T-helper 1 cell treated with Interleukin-12 subunit alpha and Interleukin-12 subunit beta and Interleukin-4 antibody, amounts not matched to agents 30 μg/mL and 1 μg/mL, for 36 hours (primary cell): Measurements from ENCODE around the gene KIF5A.
"Not testable (repeated sequence)": the region's sequence is repeated elsewhere in the genome, so short reads cannot be mapped to it uniquely, and the experiment has no call there.

ENCODE experiments used
- H3K27ac Mint-ChIP-seq: one replicate; pipeline ENCODE4 v1.8.0; 2021; ENCODE audit warnings: mild to moderate bottlenecking, mixed read lengths
- H3K27me3 Mint-ChIP-seq: one replicate; pipeline ENCODE4 v1.8.0; 2021; ENCODE audit warnings: low read depth, mixed read lengths
- H3K36me3 Mint-ChIP-seq: one replicate; pipeline ENCODE4 v1.8.0; 2021; ENCODE audit warnings: low read depth, mixed read lengths
- H3K4me1 Mint-ChIP-seq: one replicate; pipeline ENCODE4 v1.8.0; 2021; ENCODE audit warnings: low read depth, mixed read lengths
- H3K4me3 Mint-ChIP-seq: one replicate; pipeline ENCODE4 v1.8.0; 2021; ENCODE audit warnings: mild to moderate bottlenecking, moderate library complexity, mixed read lengths
- H3K9me3 Mint-ChIP-seq: one replicate; pipeline ENCODE4 v1.8.0; 2021; ENCODE audit warnings: mixed read lengths

KIF5A gene

GRCh38 chr12:57586832-57587429 is 37.1 kb downstream of the KIF5A start:
- Mint-ChIP-seq H3K4me3 (no peak overlapping the region), H3K36me3 (no peaks in the 10 kb centered on the region), H3K9me3 (no peaks in the 10 kb centered on the region), H3K4me1 (peaks cover 15% of the 10 kb centered on the region), H3K27me3 (peaks cover 5% of the 10 kb centered on the region), H3K27ac (no peak overlapping the region)

GRCh38 chr12:57588951-57589610 is 39.2 kb downstream of the KIF5A start:
- H3K36me3 Mint-ChIP-seq, H3K27ac Mint-ChIP-seq, H3K27me3 Mint-ChIP-seq, H3K4me3 Mint-ChIP-seq, H3K9me3 Mint-ChIP-seq: not testable (repeated sequence)
- H3K4me1 Mint-ChIP-seq, result peaks cover 22% of the 10 kb centered on the region

GRCh38 chr12:57590479-57590863 is 40.6 kb downstream of the KIF5A start:
- no peaks in the 10 kb centered on the region for H3K9me3 Mint-ChIP-seq
- peak overlapping the region; percentile 85 for H3K4me3 Mint-ChIP-seq
- no peaks in the 10 kb centered on the region for H3K36me3 Mint-ChIP-seq
- H3K4me1 Mint-ChIP-seq, result peaks cover 22% of the 10 kb centered on the region
- H3K27ac Mint-ChIP-seq, result peak overlapping the region; percentile 69
- no peaks in the 10 kb centered on the region for H3K27me3 Mint-ChIP-seq

GRCh38 chr12:57590864-57591781 is 41.3 kb downstream of the KIF5A start, which contains the start of gene PIP4K2C:
TSS of gene PIP4K2C (plus strand) at chr12:57591192. CDS start at chr12:57591290, 98 bp downstream.
- H3K9me3 Mint-ChIP-seq, result no peaks in the 10 kb centered on the region
- peaks cover 22% of the 10 kb centered on the region for H3K4me1 Mint-ChIP-seq
- peak within 1 kb of the TSS; percentile 85 for H3K4me3 Mint-ChIP-seq
- H3K27me3 Mint-ChIP-seq, result no peaks in the 10 kb centered on the region
- peak within 1 kb of the TSS; percentile 70 for H3K27ac Mint-ChIP-seq
- peaks cover 5% of the 10 kb centered on the region for H3K36me3 Mint-ChIP-seq

- peaks cover 22% of the 10 kb centered on the region for H3K4me1 Mint-ChIP-seq
- peak overlapping the region; percentile 85 for H3K4me3 Mint-ChIP-seq
- H3K27me3 Mint-ChIP-seq, result no peaks in the 10 kb centered on the region
- H3K9me3 Mint-ChIP-seq, result no peaks in the 10 kb centered on the region
- peaks cover 8% of the 10 kb centered on the region for H3K36me3 Mint-ChIP-seq
- H3K27ac Mint-ChIP-seq, result peak overlapping the region; percentile 70
Observed at GRCh38 chr12:57591782-57592325, 42.0 kb downstream of the KIF5A start.

- H3K27me3 Mint-ChIP-seq, result no peaks in the 10 kb centered on the region
- H3K9me3 Mint-ChIP-seq, result no peaks in the 10 kb centered on the region
- peaks cover 14% of the 10 kb centered on the region for H3K36me3 Mint-ChIP-seq
- H3K27ac Mint-ChIP-seq, result no peak overlapping the region
- peaks cover 22% of the 10 kb centered on the region for H3K4me1 Mint-ChIP-seq
- peak overlapping the region; percentile 85 for H3K4me3 Mint-ChIP-seq
Observed at GRCh38 chr12:57592551-57593165, 42.8 kb downstream of the KIF5A start.

- H3K36me3 Mint-ChIP-seq, result peaks cover 16% of the 10 kb centered on the region
- H3K9me3 Mint-ChIP-seq, result no peaks in the 10 kb centered on the region
- H3K27ac Mint-ChIP-seq, result no peak overlapping the region
- no peaks in the 10 kb centered on the region for H3K27me3 Mint-ChIP-seq
- peaks cover 22% of the 10 kb centered on the region for H3K4me1 Mint-ChIP-seq
- no peak overlapping the region for H3K4me3 Mint-ChIP-seq
Observed at GRCh38 chr12:57593187-57593586, 43.3 kb downstream of the KIF5A start.

GRCh38 chr12:57600395-57600794 is 50.6 kb downstream of the KIF5A start:
- H3K4me3 Mint-ChIP-seq, result no peak overlapping the region
- H3K27ac Mint-ChIP-seq, result no peak overlapping the region
- H3K4me1 Mint-ChIP-seq, result peaks cover 9% of the 10 kb centered on the region
- H3K27me3 Mint-ChIP-seq, result no peaks in the 10 kb centered on the region
- peaks cover 52% of the 10 kb centered on the region for H3K36me3 Mint-ChIP-seq
- H3K9me3 Mint-ChIP-seq, result no peaks in the 10 kb centered on the region

GRCh38 chr12:57602544-57602943 is 52.7 kb downstream of the KIF5A start:
- Mint-ChIP-seq H3K36me3 (peaks cover 42% of the 10 kb centered on the region), H3K27ac (no peak overlapping the region)

GRCh38 chr12:57603324-57603723 is 53.5 kb downstream of the KIF5A start:
- H3K9me3 Mint-ChIP-seq, result no peaks in the 10 kb centered on the region
- no peak overlapping the region for H3K27ac Mint-ChIP-seq
- peaks cover 4% of the 10 kb centered on the region for H3K27me3 Mint-ChIP-seq
- H3K36me3 Mint-ChIP-seq, result peaks cover 40% of the 10 kb centered on the region
- H3K4me3 Mint-ChIP-seq, result peak overlapping the region; percentile 84
- peaks cover 14% of the 10 kb centered on the region for H3K4me1 Mint-ChIP-seq

More at GRCh38 chr12:57602544-57602943, 52.7 kb downstream of the KIF5A start:
- peaks cover 14% of the 10 kb centered on the region for H3K4me1 Mint-ChIP-seq
- H3K9me3 Mint-ChIP-seq, result no peaks in the 10 kb centered on the region
- H3K4me3 Mint-ChIP-seq, result no peak overlapping the region
- H3K27me3 Mint-ChIP-seq, result peaks cover 4% of the 10 kb centered on the region

- H3K9me3 Mint-ChIP-seq, result no peaks in the 10 kb centered on the region
- peak overlapping the region; percentile 89 for H3K27ac Mint-ChIP-seq
- peaks cover 14% of the 10 kb centered on the region for H3K4me1 Mint-ChIP-seq
- H3K36me3 Mint-ChIP-seq, result peaks cover 40% of the 10 kb centered on the region
- peak overlapping the region; percentile 84 for H3K4me3 Mint-ChIP-seq
- peaks cover 4% of the 10 kb centered on the region for H3K27me3 Mint-ChIP-seq
Observed at GRCh38 chr12:57603815-57604453, 54.1 kb downstream of the KIF5A start.

GRCh38 chr12:57604454-57604991 is 54.7 kb downstream of the KIF5A start, which contains the start of gene DTX3:
TSS of gene DTX3 (plus strand) at chr12:57604824. CDS start at chr12:57606518, 1,694 bp downstream.
- peak within 1 kb of the TSS; percentile 89 for H3K27ac Mint-ChIP-seq
- no peaks in the 10 kb centered on the region for H3K9me3 Mint-ChIP-seq
- H3K36me3 Mint-ChIP-seq, result peaks cover 35% of the 10 kb centered on the region
- peaks cover 4% of the 10 kb centered on the region for H3K27me3 Mint-ChIP-seq
- H3K4me3 Mint-ChIP-seq, result peak within 1 kb of the TSS; percentile 84
- H3K4me1 Mint-ChIP-seq, result peaks cover 14% of the 10 kb centered on the region

- Mint-ChIP-seq H3K4me3 (peak overlapping the region; percentile 80), H3K9me3 (no peaks in the 10 kb centered on the region), H3K27me3 (peaks cover 4% of the 10 kb centered on the region), H3K27ac (peak overlapping the region; percentile 72), H3K36me3 (peaks cover 32% of the 10 kb centered on the region), H3K4me1 (peaks cover 14% of the 10 kb centered on the region)
Observed at GRCh38 chr12:57604992-57605810, 55.4 kb downstream of the KIF5A start.
